Fibroblast of skin of right biceps (primary cell): Measurements from ENCODE around the gene ASB16.
"Not testable (repeated sequence)": the region's sequence is repeated elsewhere in the genome, so short reads cannot be mapped to it uniquely, and the experiment has no call there.

Source experiments
- DNase-seq: peaks from one replicate; pipeline ENCODE4 v3.0.0-alpha.2; 2013

ASB16 gene, protein sequence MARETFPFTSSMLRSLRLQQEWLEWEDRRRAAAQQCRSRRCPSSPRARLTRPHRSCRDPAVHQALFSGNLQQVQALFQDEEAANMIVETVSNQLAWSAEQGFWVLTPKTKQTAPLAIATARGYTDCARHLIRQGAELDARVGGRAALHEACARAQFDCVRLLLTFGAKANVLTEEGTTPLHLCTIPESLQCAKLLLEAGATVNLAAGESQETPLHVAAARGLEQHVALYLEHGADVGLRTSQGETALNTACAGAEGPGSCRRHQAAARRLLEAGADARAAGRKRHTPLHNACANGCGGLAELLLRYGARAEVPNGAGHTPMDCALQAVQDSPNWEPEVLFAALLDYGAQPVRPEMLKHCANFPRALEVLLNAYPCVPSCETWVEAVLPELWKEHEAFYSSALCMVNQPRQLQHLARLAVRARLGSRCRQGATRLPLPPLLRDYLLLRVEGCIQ

DNA sequence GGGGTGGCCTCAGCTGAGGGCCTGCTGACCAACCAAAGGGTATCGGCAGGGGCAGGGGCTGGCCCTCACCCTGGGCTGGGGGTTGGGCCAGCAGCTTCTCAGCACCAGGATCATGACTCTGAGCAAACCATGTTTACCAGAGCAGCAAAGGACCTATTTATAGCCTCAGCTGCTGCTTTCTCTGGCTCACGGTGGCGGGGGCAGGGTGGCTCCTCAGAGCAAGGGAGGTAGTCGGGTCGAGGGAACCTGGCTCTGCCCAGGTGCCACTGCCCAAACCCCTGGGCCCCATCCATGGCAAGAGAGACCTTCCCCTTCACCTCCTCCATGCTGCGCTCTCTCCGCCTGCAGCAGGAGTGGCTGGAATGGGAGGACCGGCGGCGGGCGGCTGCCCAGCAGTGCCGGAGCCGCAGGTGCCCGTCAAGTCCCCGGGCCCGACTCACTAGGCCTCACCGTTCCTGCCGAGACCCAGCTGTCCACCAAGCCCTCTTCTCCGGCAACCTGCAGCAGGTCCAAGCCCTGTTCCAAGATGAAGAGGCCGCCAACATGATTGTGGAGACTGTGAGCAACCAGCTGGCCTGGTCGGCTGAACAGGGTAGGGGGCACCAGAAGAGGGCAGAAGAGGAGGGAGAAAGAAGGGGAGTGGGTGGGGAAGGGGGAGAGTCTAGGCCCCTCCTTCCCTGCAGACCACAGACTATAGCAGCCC is at the start of gene ASB16:
TSS of gene ASB16 (plus strand) at position 206 of the 703 bp plus-strand sequence. CDS start at position 292, 86 bp downstream.
- DNase-seq = peak; percentile 24

DNA sequence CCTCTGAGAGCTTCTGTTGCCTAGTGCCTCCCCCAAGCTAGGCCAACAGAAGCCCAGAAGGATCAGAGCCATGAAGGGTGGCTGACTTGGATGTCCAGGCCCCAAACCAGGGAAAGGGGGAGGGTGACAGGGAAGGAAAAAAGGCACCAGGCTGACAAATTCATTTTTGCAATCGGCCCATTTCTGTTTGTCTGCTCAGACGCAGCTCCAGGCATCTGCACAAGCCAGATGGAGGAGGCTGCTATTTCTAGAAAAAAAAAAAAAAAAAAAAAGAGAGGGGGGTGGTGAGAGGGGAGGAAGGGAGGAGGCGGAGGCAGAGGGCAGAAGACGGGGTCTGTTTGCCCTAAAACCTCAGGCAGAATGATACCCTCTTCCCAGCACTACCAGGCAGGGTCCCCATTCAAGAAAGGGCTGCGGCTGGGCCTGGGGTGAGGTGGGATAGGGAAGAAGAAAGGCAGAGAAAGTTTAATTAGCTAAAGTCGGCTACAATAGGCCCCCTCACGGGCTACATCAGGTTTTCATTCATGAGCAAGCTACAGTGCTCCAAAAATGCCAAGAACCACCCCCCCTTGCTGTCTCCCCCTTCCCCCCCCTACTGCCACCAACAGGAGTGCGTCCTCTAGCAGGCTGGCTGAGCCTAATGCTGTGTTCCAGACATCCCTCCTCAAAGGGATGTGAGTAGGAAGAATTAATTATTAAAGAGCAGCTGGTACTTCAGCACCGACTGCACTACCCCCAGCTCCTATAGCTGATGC is 49.5 kb upstream of the ASB16 start:
- peak; percentile 22 for DNase-seq

DNA sequence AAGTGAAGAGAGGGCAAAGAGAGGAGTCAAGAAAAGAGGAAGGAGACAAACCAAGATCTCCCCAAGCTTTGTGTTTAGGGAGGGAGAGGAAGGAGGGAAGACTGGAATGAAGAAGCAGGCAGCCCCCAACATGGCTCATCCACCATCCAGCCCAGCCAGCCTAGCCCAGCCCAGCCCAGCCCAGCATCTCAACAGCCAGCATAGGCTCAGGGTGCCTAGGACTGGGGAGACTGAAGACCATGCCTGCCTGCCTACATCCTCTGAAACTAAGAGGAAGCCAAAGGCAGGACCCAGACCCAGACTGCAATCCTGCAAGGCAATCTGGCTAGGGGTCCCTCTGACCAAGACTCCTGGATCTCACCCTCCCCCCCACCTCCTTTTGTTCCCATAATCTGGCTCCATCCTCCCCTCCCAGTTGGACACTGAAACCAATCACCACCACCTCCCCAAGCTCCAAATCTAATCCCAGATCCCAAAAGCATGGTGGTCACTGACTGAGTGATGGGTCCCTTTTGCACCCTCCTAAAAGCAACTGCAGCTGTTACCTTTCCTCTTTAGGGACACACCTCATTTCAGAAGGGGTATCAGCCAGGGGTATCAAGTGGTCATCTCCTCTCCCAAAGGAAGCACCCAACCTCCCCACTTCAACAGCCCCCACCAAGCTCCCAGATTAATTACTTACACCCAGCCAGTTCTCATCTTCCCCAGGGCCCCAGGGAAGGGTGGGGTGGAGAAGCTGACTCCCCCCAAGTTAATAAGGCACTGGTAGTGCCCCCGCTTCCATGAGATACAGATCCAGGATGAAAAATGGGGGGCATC is 48.3 kb upstream of the ASB16 start:
- no peak for DNase-seq

DNA sequence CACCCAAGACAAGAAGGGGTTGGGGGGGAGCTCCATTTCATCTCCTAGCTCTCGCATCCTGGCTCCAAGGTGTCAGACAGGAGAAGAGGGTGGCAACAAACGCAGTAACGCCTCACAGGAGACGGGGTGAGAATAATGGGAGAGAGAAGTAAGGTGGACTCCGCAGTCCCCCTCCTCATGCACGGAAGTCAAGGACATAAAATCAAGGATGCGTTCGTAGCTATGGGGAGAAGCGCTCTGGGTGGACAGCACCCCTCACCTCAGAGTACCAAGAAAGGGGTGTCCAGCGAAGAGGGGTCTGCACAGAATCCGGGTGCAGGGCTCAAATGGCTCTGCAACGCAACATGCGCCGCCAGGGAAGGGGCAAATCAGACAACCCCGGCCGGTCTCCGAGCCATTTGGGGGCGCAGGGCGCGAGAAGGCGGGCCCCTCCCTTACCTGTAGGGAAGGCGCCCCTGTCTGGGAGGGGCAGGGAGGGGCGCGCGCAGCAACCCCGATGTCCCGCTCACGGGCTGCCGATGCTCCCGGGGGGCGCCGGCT is 47.6 kb upstream of the ASB16 start:
- no peak for DNase-seq

DNA sequence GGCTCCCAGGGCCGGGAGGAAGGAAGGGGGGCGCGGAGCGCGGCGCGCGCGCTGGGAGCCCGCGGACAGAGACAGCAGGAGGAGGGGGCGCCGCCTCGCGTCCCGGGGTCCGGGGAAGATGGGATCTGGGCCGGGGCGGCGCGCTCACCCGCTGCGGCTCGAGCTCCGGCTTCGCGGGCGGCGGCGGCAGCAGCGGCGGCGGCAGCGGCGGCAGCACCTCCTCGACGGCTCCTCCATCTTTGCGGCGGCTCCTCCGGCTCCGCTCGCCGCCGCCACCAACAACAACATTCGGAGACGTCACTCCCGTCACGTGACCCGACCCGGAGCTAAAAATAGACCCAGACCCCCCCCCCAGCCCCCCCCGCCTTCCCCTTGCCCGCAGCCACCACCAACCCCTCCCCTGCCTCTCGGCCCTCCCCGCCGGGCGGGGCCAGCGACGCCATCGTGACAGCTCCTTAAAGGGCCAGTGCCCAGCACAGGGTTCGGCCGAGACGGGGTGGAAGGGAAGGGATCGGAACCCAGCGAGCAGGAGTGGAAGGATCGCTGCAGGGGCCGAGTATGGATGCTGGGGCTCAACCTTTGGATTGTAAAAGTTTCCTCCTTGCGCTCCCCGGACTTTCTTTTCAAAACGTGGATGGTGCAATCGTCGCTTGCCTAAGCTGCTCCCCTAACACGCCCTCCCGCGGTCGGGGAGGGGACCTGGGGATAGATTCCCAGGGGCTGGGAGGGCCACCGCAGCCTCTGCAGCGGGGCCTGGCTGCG is 47.0 kb upstream of the ASB16 start, which contains the start of gene HDAC5:
TSS of gene HDAC5 (minus strand) at position 286 of the 762 bp plus-strand sequence. CDS start 6,126 bp downstream, outside the sequence.
- DNase-seq = peak; percentile 96

DNA sequence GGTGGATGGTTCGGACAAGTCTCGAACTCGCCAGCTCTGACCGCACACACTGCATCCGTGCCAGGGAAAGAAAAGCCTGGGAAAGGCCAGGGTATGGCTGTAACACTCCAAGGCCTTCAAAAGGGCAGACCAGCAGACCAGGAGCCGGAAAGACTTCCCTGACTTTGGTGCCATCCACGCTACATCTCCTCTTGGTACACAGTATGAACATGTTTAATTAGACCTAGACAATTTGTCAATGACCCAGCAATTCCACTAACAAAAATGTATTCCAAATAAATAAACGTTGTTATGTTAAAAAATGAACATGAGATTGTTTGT is 46.4 kb upstream of the ASB16 start:
- no peak for DNase-seq

DNA sequence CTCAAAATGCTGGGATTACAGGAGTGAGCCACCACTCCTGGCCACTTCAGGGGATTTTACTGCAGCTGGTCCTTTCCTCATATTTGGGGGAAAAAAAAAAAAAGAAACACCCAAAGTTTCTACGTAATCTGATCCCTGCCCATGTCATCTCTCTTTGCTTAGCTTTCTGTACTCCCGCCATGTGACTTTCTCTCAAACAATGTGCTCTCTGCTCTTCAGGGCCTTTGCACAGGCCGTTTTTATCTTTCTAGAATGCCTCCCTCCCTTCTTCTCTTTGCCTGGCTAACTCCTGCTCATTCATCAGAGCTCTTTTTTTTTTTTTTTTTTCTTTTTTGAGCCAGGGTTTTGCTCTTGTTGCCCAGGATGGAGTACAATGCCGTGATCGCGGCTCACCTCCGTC is 42.1 kb upstream of the ASB16 start:
- DNase-seq = no peak

DNA sequence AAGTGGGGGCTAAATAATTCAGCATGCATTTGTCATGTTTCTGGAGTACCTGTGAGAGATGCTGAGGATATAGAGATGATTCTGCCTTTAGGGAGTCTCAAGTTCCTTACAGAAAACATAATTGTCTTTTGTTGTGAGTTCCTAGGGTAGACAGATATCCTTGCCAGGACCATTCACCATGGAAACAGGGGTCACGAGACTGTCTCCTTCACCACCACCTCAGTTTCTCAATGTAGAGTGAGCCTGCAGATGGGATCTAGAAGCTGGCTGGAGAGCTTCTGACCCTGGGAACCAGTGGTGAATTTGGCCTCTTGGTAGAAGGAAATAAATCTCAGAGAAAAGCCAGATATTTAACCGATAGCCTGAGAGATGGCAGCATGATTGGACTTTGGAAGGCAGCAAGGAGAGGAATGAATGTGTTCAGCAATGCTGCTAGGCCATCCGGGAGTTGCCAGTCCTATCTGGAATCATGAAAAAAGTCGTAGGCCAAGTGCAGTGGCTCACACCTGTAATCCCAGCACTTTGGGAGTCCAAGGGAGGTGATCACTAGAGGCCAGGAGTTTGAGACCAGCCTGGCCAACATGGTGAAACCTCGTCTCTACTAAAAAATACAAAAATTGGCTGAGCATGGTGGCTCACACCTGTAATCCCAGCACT is 39.7 kb upstream of the ASB16 start:
- no peak for DNase-seq

DNA sequence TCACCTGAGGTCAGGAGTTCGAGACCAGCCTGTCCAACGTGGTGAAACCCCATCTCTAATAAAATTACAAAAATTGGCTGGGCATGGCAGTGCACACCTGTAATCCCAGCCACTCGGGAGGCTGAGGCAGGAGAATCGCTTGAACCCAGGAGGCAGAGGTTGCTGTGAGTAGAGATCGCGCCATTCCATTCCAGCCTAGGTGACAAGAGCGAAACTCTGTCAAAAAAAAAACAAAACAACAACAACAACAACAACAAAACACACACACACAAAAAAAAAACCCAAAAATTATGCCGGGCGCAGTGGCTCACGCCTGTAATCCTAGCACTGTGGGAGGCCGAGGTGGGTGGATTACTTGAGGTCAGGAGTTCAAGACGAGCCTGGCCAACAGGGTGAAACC is 39.1 kb upstream of the ASB16 start:
- DNase-seq = not testable (repeated sequence)

DNA sequence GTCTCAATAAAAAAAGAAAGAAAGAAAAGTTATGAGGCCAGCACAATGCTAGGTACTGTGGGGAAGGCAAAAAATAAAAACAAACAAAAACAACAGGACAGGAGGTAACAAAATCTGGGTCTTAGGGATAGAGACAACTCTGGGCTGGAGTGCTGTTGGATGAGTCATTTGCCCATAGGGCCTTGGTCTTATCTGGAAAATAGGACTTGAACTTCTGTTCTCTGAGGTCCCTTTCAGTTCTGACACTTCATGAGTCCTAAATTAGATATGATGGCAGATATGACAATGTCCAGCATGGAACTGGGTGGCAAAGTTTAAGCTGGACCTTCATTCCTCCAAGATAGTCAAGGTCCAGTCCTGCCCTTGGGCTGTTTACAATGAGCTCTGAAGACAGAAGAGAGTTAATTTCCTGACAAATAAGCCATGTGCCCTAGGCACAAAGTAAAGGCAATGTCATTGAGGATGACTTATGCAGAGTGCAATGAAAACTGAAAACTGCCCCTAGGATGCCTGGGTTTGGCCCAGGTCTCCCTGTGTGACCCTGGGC is 38.2 kb upstream of the ASB16 start:
- DNase-seq = no peak

DNA sequence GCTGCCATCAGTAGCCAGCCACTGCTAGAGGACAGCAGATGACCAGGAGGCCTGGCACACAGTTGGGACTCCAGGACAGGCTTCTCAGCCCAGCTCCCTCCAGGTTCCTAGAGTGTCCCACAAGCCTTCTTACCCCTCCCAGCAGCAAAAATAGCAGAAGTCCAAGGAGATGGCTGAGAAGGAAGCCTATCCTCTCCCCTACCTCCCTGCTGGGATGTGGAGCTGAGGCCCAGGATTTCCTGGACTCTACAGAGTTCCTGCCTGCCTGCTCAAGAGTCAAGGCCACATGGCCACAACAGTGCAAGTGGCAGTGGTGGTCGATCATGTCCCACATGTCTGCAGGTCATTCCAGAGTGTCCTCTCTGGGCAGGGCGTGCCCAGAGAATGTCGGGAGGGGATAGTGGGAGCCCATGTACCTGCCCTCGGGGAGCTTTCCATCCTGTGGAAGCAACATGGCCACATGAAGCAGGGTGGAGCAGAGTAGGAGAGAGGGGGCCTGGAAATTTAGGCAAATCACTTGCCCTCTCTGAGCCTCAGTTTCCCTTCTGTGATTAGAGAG is 36.5 kb upstream of the ASB16 start:
- no peak for DNase-seq

DNA sequence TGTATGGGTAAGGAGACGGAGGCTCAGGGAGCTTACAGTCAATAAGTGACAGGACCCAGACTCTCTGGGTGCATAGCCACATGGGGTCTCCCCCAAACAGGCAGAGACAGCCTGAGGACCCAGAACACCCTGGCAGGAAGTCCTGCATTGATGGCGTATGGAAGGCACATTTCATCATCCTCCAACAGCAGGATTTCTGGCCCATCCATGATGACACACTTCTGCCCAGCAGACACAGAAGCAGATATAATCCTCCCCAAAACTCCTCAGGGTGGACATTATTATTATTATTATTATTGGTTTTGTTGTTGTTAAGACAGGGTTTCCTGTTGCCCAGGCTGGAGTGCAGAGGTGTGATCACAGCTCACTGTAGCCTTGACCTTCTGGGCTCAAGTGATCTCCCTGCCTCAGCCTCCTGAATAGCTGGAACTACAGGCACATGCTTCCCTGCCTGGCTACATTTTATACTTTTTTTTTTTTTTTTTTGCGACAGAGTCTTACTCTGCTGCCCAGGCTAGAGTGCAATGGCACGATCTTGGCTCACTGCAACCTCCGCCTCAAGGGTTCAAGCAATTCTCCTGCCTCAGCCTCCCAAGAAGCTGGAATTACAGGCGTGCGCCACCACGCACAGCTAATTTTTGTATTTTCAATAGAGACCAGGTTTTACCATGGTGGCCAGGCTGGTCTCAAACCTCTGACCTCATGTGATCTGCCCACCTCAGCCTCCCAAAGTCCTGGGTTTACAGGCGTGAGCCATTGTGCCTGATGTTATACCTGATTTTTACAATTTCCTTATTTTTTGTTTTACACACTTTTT is 35.5 kb upstream of the ASB16 start:
- DNase-seq = no peak

DNA sequence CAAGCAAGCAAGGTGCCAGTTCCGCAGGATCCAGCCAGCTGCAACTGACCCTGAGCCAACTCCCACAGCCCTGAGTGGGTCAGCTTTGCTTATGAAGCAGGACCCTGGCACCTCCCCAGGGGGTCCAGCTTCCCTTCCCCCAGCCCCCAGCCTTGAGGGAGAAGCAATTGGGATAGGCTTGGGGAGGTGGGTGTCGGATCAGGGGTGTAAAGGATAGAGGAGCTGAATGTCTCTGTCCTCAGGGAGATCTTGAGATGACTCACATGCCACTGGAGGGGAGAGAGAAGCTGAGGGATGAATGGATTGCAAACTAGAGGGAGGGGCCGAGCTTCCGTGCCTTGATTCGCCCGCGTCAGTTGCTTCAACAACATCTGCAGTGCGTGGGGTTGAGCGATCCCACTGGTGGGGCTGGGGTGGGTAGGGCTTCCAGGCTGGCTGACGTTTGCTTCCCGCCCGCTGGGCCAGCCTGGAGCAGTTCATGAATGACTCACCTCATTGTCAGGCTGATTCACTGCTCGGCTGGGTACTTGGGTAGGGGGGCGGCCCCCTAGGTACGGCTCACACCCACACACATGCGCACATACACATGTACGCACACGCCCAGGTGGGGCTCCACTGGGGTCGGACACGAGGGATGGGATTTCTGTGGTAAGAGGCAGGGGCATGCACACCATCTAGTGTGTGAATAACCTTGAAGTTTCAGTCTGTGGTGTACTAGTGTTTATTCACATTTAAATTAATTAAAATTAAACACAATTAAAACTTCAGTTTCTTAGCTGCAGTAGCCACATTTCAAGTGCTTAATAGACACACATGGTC is 32.4 kb upstream of the ASB16 start:
- DNase-seq = peak; percentile 100

DNA sequence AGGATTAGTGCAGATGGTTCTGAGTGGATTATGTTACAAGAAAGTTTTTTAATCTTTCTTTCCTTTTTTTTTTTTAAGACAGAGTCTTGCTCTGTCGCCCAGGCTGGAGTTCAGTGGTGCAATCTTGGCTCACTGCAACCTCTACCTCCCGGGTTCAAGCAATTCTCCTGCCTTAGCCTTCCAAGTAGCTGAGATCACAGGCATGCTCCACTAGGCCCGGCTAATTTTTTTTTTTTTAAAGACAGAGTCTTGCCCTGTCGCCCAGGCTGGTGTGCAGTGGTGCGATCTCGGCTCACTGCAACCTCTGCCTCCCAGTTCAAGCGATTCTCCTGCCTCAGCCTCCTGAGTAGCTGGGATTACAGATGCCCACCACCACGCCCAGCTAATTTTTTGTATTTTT is 26.6 kb upstream of the ASB16 start:
- DNase-seq = not testable (repeated sequence)

DNA sequence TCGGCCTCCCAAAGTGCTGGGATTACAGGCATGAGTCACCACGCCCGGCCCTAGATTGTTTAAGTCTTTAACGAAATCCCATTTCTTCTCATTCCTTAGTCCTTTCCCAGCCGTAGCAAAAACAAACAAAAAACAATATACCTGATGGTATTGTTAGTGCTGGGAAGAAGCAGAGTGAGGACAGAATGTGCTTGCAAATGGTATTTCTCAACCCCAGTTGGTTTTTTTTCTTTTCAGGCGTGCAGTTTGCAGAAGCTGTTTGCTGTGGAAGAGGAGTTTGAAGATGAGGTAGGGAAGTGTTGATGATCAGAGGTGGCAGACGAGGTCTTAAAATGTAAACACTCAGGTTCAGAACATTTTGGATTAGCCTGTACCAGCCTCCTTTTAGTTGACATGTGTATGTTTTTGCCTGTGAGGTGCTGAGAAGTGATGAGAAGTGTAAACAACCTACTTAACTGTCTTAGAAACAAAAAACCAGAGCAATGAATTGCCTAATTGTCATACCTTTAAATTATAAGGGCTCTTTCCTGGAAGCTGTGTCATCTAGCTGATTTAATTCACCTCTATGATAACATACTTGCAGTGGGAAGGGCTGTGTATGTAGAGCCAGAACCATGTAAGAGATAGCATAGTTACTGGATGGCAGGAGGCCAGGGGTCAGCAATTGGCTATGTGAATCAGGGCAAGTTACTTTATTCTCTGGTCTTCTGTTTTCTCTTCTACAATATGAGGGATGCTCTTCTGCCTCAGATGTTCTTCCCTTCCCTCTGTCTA is 25.4 kb upstream of the ASB16 start:
- no peak for DNase-seq

DNA sequence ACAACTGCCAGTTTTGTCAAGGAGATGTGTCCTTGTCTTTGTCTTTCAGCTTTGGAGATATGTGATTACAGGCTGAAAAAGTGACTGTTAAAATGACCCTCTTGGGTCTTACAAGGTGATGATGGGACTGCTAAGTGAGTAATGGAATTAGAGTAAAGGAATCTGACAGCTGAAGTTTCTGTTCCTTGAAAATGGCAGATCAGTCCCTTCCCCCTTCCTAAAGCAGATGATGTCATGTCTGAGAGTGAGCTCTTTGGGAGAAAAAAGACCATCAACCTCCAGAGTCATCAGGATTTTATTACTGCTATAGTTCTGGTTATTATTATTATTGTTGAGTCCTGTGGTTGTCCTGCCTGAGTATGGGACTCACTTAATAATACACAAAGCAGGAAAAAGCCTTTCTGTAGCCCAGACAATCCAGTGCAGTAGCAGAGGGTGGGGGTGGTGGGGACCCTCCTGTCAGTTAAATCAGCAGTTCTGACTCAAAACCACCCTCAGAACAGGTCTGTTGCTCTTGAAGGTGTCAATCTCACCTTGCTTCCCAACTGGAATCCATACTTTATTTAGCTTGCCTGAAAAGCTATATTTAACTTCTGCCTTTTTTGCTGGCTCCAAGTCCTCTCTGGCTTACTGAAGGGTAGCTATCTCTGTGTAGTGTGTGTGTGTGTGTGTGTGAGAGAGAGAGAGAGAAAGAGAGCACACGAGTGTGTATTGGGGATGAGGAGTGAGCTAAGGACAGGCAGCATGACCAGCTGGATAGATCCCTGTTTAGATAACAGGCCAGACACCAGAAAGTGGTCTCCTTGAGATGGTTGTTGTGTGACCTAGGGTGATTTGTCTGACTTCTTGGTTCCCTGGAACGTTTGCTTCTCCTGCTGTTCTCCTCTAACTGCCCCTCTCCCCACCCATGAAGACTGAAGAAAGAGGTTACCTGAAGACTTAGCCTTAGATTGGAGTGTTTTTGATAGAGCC is 23.8 kb upstream of the ASB16 start:
- no peak for DNase-seq
